HepG2 (cell line): ENCODE results near the gene COLGALT1. TPM values are rescaled to one million over a fixed set of nuclear protein-coding genes. Genes with fewer than 3 reads are reported as not detected.
A peak's percentile ranks its signal among the peaks of the same experiment; 100 is the strongest.

Experiments
- ARID5B ChIP-seq: IDR thresholded peaks from 2 replicates; pipeline ENCODE4 v1.4.0; 2020; ENCODE audit warnings: mild to moderate bottlenecking, missing genetic modification reagents
- ATF1 ChIP-seq: IDR thresholded peaks from 2 replicates; pipeline ENCODE4 v1.6.1; 2016; ENCODE audit warnings: mild to moderate bottlenecking, control low read depth
- CEBPG ChIP-seq: IDR thresholded peaks from 2 replicates; pipeline ENCODE4 v1.6.1; 2016
- CHD4 ChIP-seq: fragments of 200-600 bp; sonication (generic); IDR thresholded peaks from 2 replicates; pipeline ENCODE4 v1.7.0; 2017; ENCODE audit warnings: mild to moderate bottlenecking, low read length, borderline replicate concordance
- DDIT3 ChIP-seq: sonication (generic); formaldehyde crosslinking; IDR thresholded peaks from 2 replicates; pipeline ENCODE4 v1.4.0; 2020; ENCODE audit warnings: mild to moderate bottlenecking, missing genetic modification reagents
- KMT2A ChIP-seq: sonication (generic); formaldehyde crosslinking; IDR thresholded peaks from 2 replicates; pipeline ENCODE4 v1.4.0; 2020; ENCODE audit warnings: missing genetic modification reagents
- MZF1 ChIP-seq: sonication (generic); formaldehyde crosslinking; IDR thresholded peaks from 2 replicates; pipeline ENCODE4 v1.8.1; 2023; ENCODE audit warnings: mild to moderate bottlenecking, missing genetic modification reagents, borderline replicate concordance
- PBX2 ChIP-seq: IDR thresholded peaks from 2 replicates; pipeline ENCODE4 v1.6.1; 2016; ENCODE audit warnings: control low read depth
- REL ChIP-seq: sonication (generic); formaldehyde crosslinking; conservative IDR thresholded peaks from 2 replicates; pipeline ENCODE4 v1.8.0; 2022; ENCODE audit warnings: mild to moderate bottlenecking, missing genetic modification reagents, moderate library complexity
- SMC3 ChIP-seq: IDR thresholded peaks from 2 replicates; pipeline ENCODE4 v1.6.1; 2011; ENCODE audit warnings: low read length, improper control_type of control experiment
- SP140L ChIP-seq: sonication (generic); formaldehyde crosslinking; IDR thresholded peaks from 2 replicates; pipeline ENCODE4 v1.4.0; 2020; ENCODE audit warnings: missing genetic modification reagents, borderline replicate concordance
- SRF ChIP-seq: IDR thresholded peaks from 2 replicates; pipeline ENCODE4 v1.6.1; 2011; ENCODE audit warnings: mild to moderate bottlenecking, low read depth, low read length, moderate library complexity
- SSRP1 ChIP-seq: IDR thresholded peaks from 2 replicates; pipeline ENCODE4 v1.6.1; 2016; ENCODE audit warnings: control low read depth
- THAP7 ChIP-seq: sonication (generic); formaldehyde crosslinking; IDR thresholded peaks from 2 replicates; pipeline ENCODE4 v1.8.1; 2023; ENCODE audit warnings: mild to moderate bottlenecking, missing genetic modification reagents
- ZBTB39 ChIP-seq: sonication (generic); formaldehyde crosslinking; IDR thresholded peaks from 2 replicates; pipeline ENCODE4 v1.5.0; 2020; ENCODE audit warnings: missing genetic modification reagents
- ZNF124 ChIP-seq: sonication (generic); formaldehyde crosslinking; IDR thresholded peaks from 2 replicates; pipeline ENCODE4 v1.4.0; 2020; ENCODE audit warnings: missing genetic modification reagents
- ZNF230 ChIP-seq: sonication (generic); formaldehyde crosslinking; IDR thresholded peaks from 2 replicates; pipeline ENCODE4 v1.4.0; 2020; ENCODE audit warnings: mild to moderate bottlenecking, missing genetic modification reagents
- ZNF337 ChIP-seq: sonication (generic); formaldehyde crosslinking; IDR thresholded peaks from 2 replicates; pipeline ENCODE4 v1.5.1; 2020; ENCODE audit warnings: missing genetic modification reagents, low read depth, mild to moderate bottlenecking, borderline replicate concordance
- ZNF7 ChIP-seq: IDR thresholded peaks from 2 replicates; pipeline ENCODE4 v1.6.1; 2016; ENCODE audit warnings: missing biosample characterization, missing genetic modification reagents
- ZNF768 ChIP-seq: sonication (generic); formaldehyde crosslinking; IDR thresholded peaks from 2 replicates; pipeline ENCODE4 v1.4.0; 2020; ENCODE audit warnings: missing genetic modification reagents
- ZNF772 ChIP-seq: sonication (generic); formaldehyde crosslinking; IDR thresholded peaks from 2 replicates; pipeline ENCODE4 v1.5.0; 2020; ENCODE audit warnings: mild to moderate bottlenecking, missing genetic modification reagents
- ZNF816 ChIP-seq: sonication (generic); formaldehyde crosslinking; IDR thresholded peaks from 2 replicates; pipeline ENCODE4 v1.8.0; 2022; ENCODE audit warnings: missing genetic modification reagents, mild to moderate bottlenecking, borderline replicate concordance
- polyA plus RNA-seq, 8 experiments: library from polyadenylated mRNA; depleted of rRNA in 3 of 8; stranded (reverse) in 7 of 8; unstranded in 1 of 8; fragments of >200 nt; fragmentation: Illumina TruSeq in 4 of 8; extraction: Trizol in 4 of 8; gene quantifications; 2 replicates each; pipeline versions ENCODE4 v1.2.1 to v1.2.3, GENCODE V29; 2011 to 2016; ENCODE audit warnings: low read depth in 4 of 8, missing spikeins in 1 of 8, mixed read lengths in 1 of 8; ENCODE audit not compliant: insufficient read depth in 1 of 8
- total RNA-seq, 5 experiments: library from RNA; depleted of rRNA; stranded (reverse); fragments of >200 nt; fragmentation: Illumina TruSeq; extraction: Trizol; gene quantifications; 2 replicates each; pipeline ENCODE4 v1.2.3, GENCODE V29; 2016; ENCODE audit warnings: low read depth in 1 of 5

The COLGALT1 gene
- total and polyA plus RNA-seq, 2 of the 13 experiments (the other 11 are each of a cell fraction or from before 2014, with no cell fraction given) = 58.0 to 211 TPM

DNA sequence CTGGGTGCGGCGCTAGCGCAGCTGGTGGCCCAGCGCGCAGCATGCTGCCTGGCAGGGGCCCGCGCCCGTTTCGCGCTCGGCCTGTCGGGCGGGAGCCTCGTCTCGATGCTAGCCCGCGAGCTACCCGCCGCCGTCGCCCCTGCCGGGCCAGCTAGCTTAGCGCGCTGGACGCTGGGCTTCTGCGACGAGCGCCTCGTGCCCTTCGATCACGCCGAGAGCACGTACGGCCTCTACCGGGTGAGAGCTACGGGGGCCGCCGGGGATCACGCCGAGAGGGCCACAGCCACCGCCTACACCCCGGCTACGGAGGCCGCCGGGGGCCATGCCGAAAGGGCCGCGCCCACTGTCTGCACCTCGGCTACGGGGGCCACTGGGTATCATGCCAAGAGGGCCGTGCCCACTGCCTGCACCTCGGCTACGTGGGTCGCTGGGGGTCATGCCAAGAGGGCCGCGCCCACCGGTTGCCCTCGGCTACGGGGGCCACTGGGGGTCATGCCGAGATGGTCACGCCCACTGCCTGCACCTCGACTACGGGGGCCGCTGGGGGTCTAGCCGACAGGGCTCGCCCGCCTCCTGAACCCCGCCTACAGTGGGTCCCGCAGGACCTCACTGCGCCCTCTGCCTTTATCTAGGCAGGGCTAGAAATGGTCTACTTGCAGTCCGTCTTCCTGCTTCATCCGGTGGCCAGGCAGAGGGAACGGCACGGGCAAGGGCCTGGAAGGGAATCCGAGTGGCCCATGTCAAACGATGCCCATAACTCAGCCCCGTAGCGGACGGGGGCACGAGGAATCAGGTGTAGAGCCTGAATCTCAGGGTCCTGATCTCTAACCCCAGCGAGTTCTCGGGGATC, 43.5 kb upstream of the COLGALT1 start (continued):
- TF ChIP-seq ATF1 (CRISPR knock-in tag) (no peak), ZNF816 (CRISPR knock-in tag) (peak; percentile 94), SRF (no peak), CEBPG (CRISPR knock-in tag) (0 out of 2 replicates have a peak, but pooled peaks have one; percentile 2), ZNF124 (CRISPR knock-in tag) (peak; percentile 22; the same call in 1 of the 2 replicates), THAP7 (CRISPR knock-in tag) (peak; percentile 96; the same call in 1 of the 2 replicates), KMT2A (peak; percentile 17; the same call in 1 of the 2 replicates), ZBTB39 (CRISPR knock-in tag) (peak; percentile 97), ZNF337 (CRISPR knock-in tag) (peak; percentile 97), SP140L (peak; percentile 69; the same call in 1 of the 2 replicates), DDIT3 (peak; percentile 18; the same call in 1 of the 2 replicates), PBX2 (CRISPR knock-in tag) (no peak), ZNF7 (peak; percentile 48; the same call in 1 of the 2 replicates), ARID5B (CRISPR knock-in tag) (peak; percentile 14; the same call in 1 of the 2 replicates), CHD4 (no peak), SSRP1 (CRISPR knock-in tag) (no peak), MZF1 (CRISPR knock-in tag) (peak; percentile 70), ZNF768 (peak; percentile 52; the same call in 1 of the 2 replicates), REL (CRISPR knock-in tag) (peak; percentile 72; the same call in 1 of the 2 replicates), ZNF230 (peak; percentile 99), ZNF772 (peak; percentile 93), SMC3 (no peak)
